ENCODE data around the gene KIFC1.
"Not testable (repeated sequence)": the region's sequence is repeated elsewhere in the genome, so short reads cannot be mapped to it uniquely, and the experiment has no call there.

The KIFC1 gene

GRCh38 chr6:33373960-33374910 lies 17.4 kb upstream of the KIFC1 start:
- Histone ChIP-seq H3K4me3 (no peak overlapping the region), H3K27ac (peak overlapping the region in 3 of 11 experiments; percentile 65 to 73 (median 66); a peak in 5 of 22 replicates), H4K20me1 (no peaks in the 10 kb centered on the region), H3K36me3 (no peaks in the 10 kb centered on the region), H3K27me3 (no peaks in the 10 kb centered on the region), H3K4me1 (peaks cover 0 to 55% (median 30%) of the 10 kb centered on the region in 10 experiments; a peak in 14 of 20 replicates), H3K9ac (peak overlapping the region in 2 of 11 experiments; percentile 43 to 50; a peak in 3 of 22 replicates), H3K4me2 (peak overlapping the region in 8 of 11 experiments; percentile 10 to 69 (median 62); a peak in 13 of 22 replicates), H3K9me3 (replicated peaks in 1 of 11) (no peaks in the 10 kb centered on the region)
- TF ChIP-seq Cebpa-rat (IDR thresholded peaks at IDR 0.05) = no peak

- H3K36me3 ChIP-seq = no peaks in the 10 kb centered on the region
- peaks cover 0 to 55% (median 30%) of the 10 kb centered on the region in 10 experiments; a peak in 14 of 20 replicates for H3K4me1 ChIP-seq
- H3K27ac ChIP-seq = peak overlapping the region in 7 of 11 experiments; percentile 13 to 73 (median 27); a peak in 9 of 22 replicates
- no peak overlapping the region for H3K4me3 ChIP-seq
- H4K20me1 ChIP-seq = no peaks in the 10 kb centered on the region
- no peaks in the 10 kb centered on the region for H3K9me3 ChIP-seq (replicated peaks in 1 of 11)
- peak overlapping the region in 8 of 11 experiments; percentile 10 to 69 (median 62); a peak in 14 of 22 replicates for H3K4me2 ChIP-seq
- H3K9ac ChIP-seq = peak overlapping the region in 4 of 11 experiments; percentile 26 to 50 (median 38); a peak in 4 of 22 replicates
- H3K27me3 ChIP-seq = no peaks in the 10 kb centered on the region
- TF ChIP-seq Cebpa-rat (IDR thresholded peaks at IDR 0.05) = peak in 7 of 11 experiments; percentile 16 to 71 (median 57); a peak in 9 of 22 replicates
Observed at GRCh38 chr6:33375143-33375671, 16.4 kb upstream of the KIFC1 start.

DNA sequence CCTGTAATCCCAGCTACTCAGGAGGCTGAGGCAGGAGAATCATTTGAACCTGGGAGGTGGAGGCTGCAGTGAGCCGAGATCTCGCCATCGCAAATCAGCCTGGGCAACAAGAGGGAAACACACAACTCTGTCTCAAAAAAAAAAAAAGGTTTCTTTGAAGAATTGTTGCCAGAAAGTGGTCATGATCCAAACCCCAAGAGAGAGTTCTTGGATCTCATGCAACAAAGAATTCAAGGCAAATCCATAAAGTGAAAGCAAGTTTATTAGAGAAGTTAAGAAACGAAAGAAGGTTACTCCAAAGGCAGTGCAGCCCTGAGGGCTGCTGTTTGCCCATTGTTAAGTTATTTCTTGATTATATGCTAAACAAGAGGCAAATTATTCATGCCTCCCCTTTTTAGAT lies 14.5 kb upstream of the KIFC1 start:
- no peak for TF ChIP-seq Cebpa-rat (IDR thresholded peaks at IDR 0.05)
- H4K20me1 ChIP-seq = no peaks in the 10 kb centered on the region
- peaks cover 0 to 52% (median 29%) of the 10 kb centered on the region in 10 experiments; a peak in 14 of 20 replicates for H3K4me1 ChIP-seq
- H3K27ac ChIP-seq = 0 out of 22 replicates have a peak overlapping the region, but pooled peaks of 1 of the 11 experiments have one; percentile 11
- H3K9me3 ChIP-seq (replicated peaks in 1 of 11) = no peaks in the 10 kb centered on the region
- H3K4me3 ChIP-seq = no peak overlapping the region
- H3K9ac ChIP-seq = no peak overlapping the region
- H3K4me2 ChIP-seq = no peak overlapping the region
- H3K27me3 ChIP-seq = no peaks in the 10 kb centered on the region
- H3K36me3 ChIP-seq = no peaks in the 10 kb centered on the region

DNA sequence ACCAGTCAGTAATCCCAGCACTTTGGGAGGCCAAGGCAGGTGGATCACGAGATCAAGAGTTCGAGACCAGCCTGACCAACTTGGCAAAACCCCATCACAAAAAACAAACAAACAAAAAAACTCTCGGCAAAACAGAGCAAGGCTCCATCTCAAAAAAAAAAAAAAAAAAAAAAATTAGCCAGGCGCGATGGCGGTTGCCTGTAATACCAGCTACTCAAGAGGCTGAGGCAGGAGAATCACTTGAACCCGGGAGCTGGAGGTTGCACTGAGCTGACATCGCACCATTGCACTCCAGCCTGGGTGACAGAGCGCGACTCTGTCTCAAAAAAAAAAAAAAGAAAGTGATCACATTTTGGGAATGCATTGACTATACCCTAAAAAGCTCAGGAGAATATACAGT lies 12.4 kb upstream of the KIFC1 start:
- H4K20me1 ChIP-seq; H3K4me3 ChIP-seq; H3K4me2 ChIP-seq; H3K36me3 ChIP-seq; H3K27me3 ChIP-seq; H3K9ac ChIP-seq; H3K9me3 ChIP-seq (replicated peaks in 1 of 11); H3K27ac ChIP-seq: not testable (repeated sequence)
- peaks cover 0 to 32% (median 21%) of the 10 kb centered on the region in 10 experiments; a peak in 14 of 20 replicates for H3K4me1 ChIP-seq

- Histone ChIP-seq H3K9me3 (replicated peaks in 1 of 11) (no peaks in the 10 kb centered on the region), H3K27ac (no peak overlapping the region)
Observed at GRCh38 chr6:33380272-33380981, 11.2 kb upstream of the KIFC1 start.

GRCh38 chr6:33383427-33384185 lies 8.0 kb upstream of the KIFC1 start:
- H3K4me1 ChIP-seq = no peaks in the 10 kb centered on the region
- no peak overlapping the region for H3K4me3 ChIP-seq
- no peak overlapping the region for H3K27ac ChIP-seq
- H3K36me3 ChIP-seq = no peaks in the 10 kb centered on the region
- H3K9ac ChIP-seq = no peak overlapping the region
- H3K27me3 ChIP-seq = no peaks in the 10 kb centered on the region
- no peaks in the 10 kb centered on the region for H4K20me1 ChIP-seq
- TF ChIP-seq Cebpa-rat (IDR thresholded peaks at IDR 0.05) = no peak
- no peaks in the 10 kb centered on the region for H3K9me3 ChIP-seq (replicated peaks in 1 of 11)
- H3K4me2 ChIP-seq = no peak overlapping the region

More at GRCh38 chr6:33380272-33380981, 11.2 kb upstream of the KIFC1 start:
- Histone ChIP-seq H3K4me1 (peaks cover 0 to 19% (median 10%) of the 10 kb centered on the region in 10 experiments; a peak in 13 of 20 replicates), H3K4me2 (no peak overlapping the region), H3K27me3 (no peaks in the 10 kb centered on the region), H3K9ac (no peak overlapping the region), H4K20me1 (no peaks in the 10 kb centered on the region), H3K4me3 (no peak overlapping the region), H3K36me3 (no peaks in the 10 kb centered on the region)
- TF ChIP-seq Cebpa-rat (IDR thresholded peaks at IDR 0.05) = no peak

DNA sequence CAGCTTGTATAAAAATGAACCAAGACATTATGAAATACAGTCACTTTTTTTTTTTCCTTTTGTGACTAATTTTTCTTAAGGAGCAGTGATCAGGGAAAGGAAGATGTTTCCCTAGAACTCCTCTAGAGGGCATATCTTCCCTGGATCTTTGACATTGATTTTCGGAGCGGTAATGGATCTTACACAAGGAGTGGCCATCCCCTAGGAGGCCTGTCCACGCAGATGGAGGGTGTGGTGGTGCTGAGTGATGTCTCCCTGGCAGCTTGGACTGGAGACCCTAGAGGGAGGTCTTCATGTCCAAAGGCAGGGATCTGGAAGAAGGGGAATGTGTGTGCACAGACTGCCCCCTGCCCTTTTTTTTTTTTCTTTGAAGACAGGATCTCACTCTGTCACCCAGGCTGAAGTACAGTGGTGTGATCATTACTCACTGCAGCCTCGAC lies 7.0 kb upstream of the KIFC1 start:
- H4K20me1 ChIP-seq = no peaks in the 10 kb centered on the region
- no peaks in the 10 kb centered on the region for H3K9me3 ChIP-seq (replicated peaks in 1 of 11)
- no peaks in the 10 kb centered on the region for H3K4me1 ChIP-seq
- no peaks in the 10 kb centered on the region for H3K36me3 ChIP-seq
- TF ChIP-seq Cebpa-rat (IDR thresholded peaks at IDR 0.05) = no peak
- no peak overlapping the region for H3K9ac ChIP-seq
- H3K4me2 ChIP-seq = no peak overlapping the region
- H3K27ac ChIP-seq = no peak overlapping the region
- no peak overlapping the region for H3K4me3 ChIP-seq
- H3K27me3 ChIP-seq = no peaks in the 10 kb centered on the region

DNA sequence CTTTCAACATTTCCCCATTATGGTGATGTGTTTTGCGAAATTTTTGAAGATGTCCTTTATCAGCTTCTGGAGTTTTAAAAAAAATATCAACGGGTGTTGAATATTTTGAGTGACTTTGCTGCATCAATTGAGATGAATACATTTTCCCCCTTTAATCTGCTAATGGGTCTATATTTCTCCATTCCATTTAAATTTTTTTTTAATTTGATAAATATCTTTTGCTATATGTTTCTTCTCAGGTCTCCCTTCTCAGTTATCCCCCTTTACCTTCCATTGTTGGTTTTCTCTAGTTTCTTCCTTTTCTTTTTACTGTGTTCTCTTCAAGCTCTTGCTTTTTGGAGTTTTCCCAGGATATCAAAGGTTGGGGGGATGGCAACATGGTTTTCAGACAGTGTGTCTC lies 1.4 kb upstream of the KIFC1 start:
- no peaks in the 10 kb centered on the region for H3K27me3 ChIP-seq
- no peaks in the 10 kb centered on the region for H3K9me3 ChIP-seq (replicated peaks in 1 of 11)
- TF ChIP-seq Cebpa-rat (IDR thresholded peaks at IDR 0.05) = no peak
- H4K20me1 ChIP-seq = peaks cover 0 to 24% (median 19%) of the 10 kb centered on the region in 11 experiments; a peak in 15 of 22 replicates
- no peak overlapping the region for H3K4me2 ChIP-seq
- no peak overlapping the region for H3K4me3 ChIP-seq
- H3K36me3 ChIP-seq = peaks cover 0 to 15% (median 6%) of the 10 kb centered on the region in 11 experiments; a peak in 9 of 22 replicates
- H3K9ac ChIP-seq = no peak overlapping the region; a peak in 1 of 22 replicates
- H3K4me1 ChIP-seq = peaks cover 33 to 39% (median 36%) of the 10 kb centered on the region in 10 experiments
- peak overlapping the region in 3 of 11 experiments; percentile 76 to 89 (median 85); a peak in 5 of 22 replicates for H3K27ac ChIP-seq
